A549 (cell line): ENCODE results near the gene EXOC5. TPM values are rescaled to one million over a fixed set of nuclear protein-coding genes. Genes with fewer than 3 reads are reported as not detected.

Source experiments
- ATAC-seq, 2 experiments: fragments of 200-7000 bp in 1 of 2; fragments of >200 bp in 1 of 2; cut with Nextera tagmentation in 1 of 2; cut with Tn5 transposase in 1 of 2; 3 replicates each; pipeline versions ENCODE4 v1.8.0 to v1.9.1; 2018 to 2020; ENCODE audit warnings: mild to moderate bottlenecking in 1 of 2, moderate library complexity in 1 of 2
- CTCF ChIA-PET: fragments of 300-600 bp; sonication (Branson Sonifier 250); formaldehyde crosslinking; extraction: SDS; loops from one replicate; lab custom pipeline; 2021; ENCODE audit warnings: antibody characterized with exemption, inconsistent platforms; lab: Yijun Ruan, JAX
- POLR2A ChIA-PET: fragments of 350-600 bp; formaldehyde crosslinking; extraction: SDS; loops from one replicate; lab custom pipeline; 2021; ENCODE audit warnings: antibody characterized with exemption, inconsistent platforms; lab: Yijun Ruan, JAX
- DNase-seq, 2 experiments: peaks; one replicate each; pipeline versions ENCODE4 v3.0.0 to v3.0.0-alpha.2; 2011 to 2016; ENCODE audit warnings: low read depth in 1 of 2, low spot score in 1 of 2
- FAIRE-seq: peaks from 2 replicates; lab custom pipeline; 2011; peaks lifted over from hg19 to GRCh38; lab: Jason Lieb, UNC
- H3K27ac ChIP-seq, 2 experiments: fragments of >200 bp; sonication (Bioruptor Twin); formaldehyde crosslinking; 3 replicates each; pipeline ENCODE4 v1.5.1; 2016 to 2017
- H3K4me1 ChIP-seq: fragments of >200 bp; sonication (Bioruptor Twin); formaldehyde crosslinking; 3 replicates; pipeline ENCODE4 v1.6.1; 2016
- H3K4me2 ChIP-seq: fragments of >200 bp; sonication (Bioruptor Twin); formaldehyde crosslinking; 3 replicates; pipeline ENCODE4 v1.6.1; 2016
- H3K4me3 ChIP-seq: fragments of >200 bp; sonication (Bioruptor Twin); formaldehyde crosslinking; 3 replicates; pipeline ENCODE4 v1.5.1; 2016
- H3K9me3 ChIP-seq: fragments of >200 bp; sonication (Bioruptor Twin); formaldehyde crosslinking; 3 replicates; pipeline ENCODE4 v1.6.1; 2016
- CBX8 ChIP-seq: fragments of 200-600 bp; sonication (generic); IDR thresholded peaks from 2 replicates; pipeline ENCODE4 v1.6.1; 2016
- EHF ChIP-seq: fragments of 250-450 bp; sonication (Bioruptor Pico); IDR thresholded peaks from 2 replicates; pipeline ENCODE4 v1.5.0; 2020; ENCODE audit warnings: mild to moderate bottlenecking
- ELK1 ChIP-seq: fragments of 150-350 bp; IDR thresholded peaks from 2 replicates; pipeline ENCODE4 v1.6.1; 2014; ENCODE audit warnings: low read depth, mild to moderate bottlenecking, low read length
- HES2 ChIP-seq: fragments of >200 bp; sonication (Bioruptor Twin); formaldehyde crosslinking; IDR thresholded peaks from 2 replicates; pipeline ENCODE4 v1.6.1; 2016
- HEYL ChIP-seq: fragments of 250-450 bp; sonication (Bioruptor Pico); IDR thresholded peaks from 2 replicates; pipeline ENCODE4 v1.8.0; 2021; ENCODE audit warnings: mild to moderate bottlenecking, moderate library complexity
- HMGXB4 ChIP-seq: fragments of 250-450 bp; sonication (Bioruptor Pico); IDR thresholded peaks from 2 replicates; pipeline ENCODE4 v1.5.0; 2021; ENCODE audit warnings: mild to moderate bottlenecking, moderate library complexity, borderline replicate concordance
- HOXB13 ChIP-seq: fragments of 250-450 bp; sonication (Bioruptor Pico); IDR thresholded peaks from 2 replicates; pipeline ENCODE4 v1.5.0; 2020; ENCODE audit warnings: low read depth, mild to moderate bottlenecking, moderate library complexity
- MAFK ChIP-seq: fragments of 450-650 bp; IDR thresholded peaks from 2 replicates; pipeline ENCODE4 v1.6.1; 2014; ENCODE audit not compliant: partially characterized antibody
- NFE2L2 ChIP-seq: fragments of 150-350 bp; conservative IDR thresholded peaks from 2 replicates; pipeline ENCODE4 v1.6.1; 2014; ENCODE audit warnings: low read length
- NPAS2 ChIP-seq: fragments of 250-450 bp; sonication (Bioruptor Pico); IDR thresholded peaks from 2 replicates; pipeline ENCODE4 v1.8.0; 2022; ENCODE audit warnings: mild to moderate bottlenecking, moderate library complexity, borderline replicate concordance
- POLR2A ChIP-seq: IDR thresholded peaks from 2 replicates; pipeline ENCODE4 v1.6.1; 2012; ENCODE audit warnings: mild to moderate bottlenecking, low read length
- POLR2AphosphoS2 ChIP-seq: conservative IDR thresholded peaks from 2 replicates; pipeline ENCODE4 v1.6.1; 2012; ENCODE audit warnings: low read length, improper control_type of control experiment, inconsistent platforms
- RCOR1 ChIP-seq: fragments of 150-350 bp; IDR thresholded peaks from 2 replicates; pipeline ENCODE4 v1.6.1; 2014; ENCODE audit warnings: antibody characterized with exemption, low read length, low read depth
- RFX5 ChIP-seq: fragments of 450-650 bp; IDR thresholded peaks from 2 replicates; pipeline ENCODE4 v1.7.1; 2014; ENCODE audit warnings: antibody characterized with exemption, mild to moderate bottlenecking, moderate library complexity
- SREBF2 ChIP-seq: fragments of 450-650 bp; IDR thresholded peaks from 2 replicates; pipeline ENCODE4 v1.6.1; 2014; ENCODE audit warnings: mild to moderate bottlenecking, moderate library complexity
- TFCP2L1 ChIP-seq: fragments of 250-450 bp; sonication (Bioruptor Pico); IDR thresholded peaks from 2 replicates; pipeline ENCODE4 v1.5.0; 2021; ENCODE audit warnings: mild to moderate bottlenecking
- TP53 ChIP-seq: fragments of 250-450 bp; sonication (Bioruptor Pico); IDR thresholded peaks from 2 replicates; pipeline ENCODE4 v1.5.0; 2021; ENCODE audit warnings: mild to moderate bottlenecking, moderate library complexity
- WGBS: methylation state at CpG from one replicate; pipeline ENCODE4 v1.1.6; 2017; ENCODE audit errors: missing lambda C conversion rate; 5-methylcytosine and 5-hydroxymethylcytosine counted together
- polyA plus RNA-seq, 4 experiments: library from polyadenylated mRNA; depleted of rRNA in 3 of 4; stranded (reverse); fragments of >200 nt; fragmentation: RNase III in 1 of 4; extraction: RNeasy Plus Mini Kit Qiagen cat#74134 plus additional on column Dnase treatment in 1 of 4; gene quantifications; 2 replicates in 3 of 4; 3 replicates in 1 of 4; pipeline ENCODE4 v1.2.3, GENCODE V29; 2011 to 2017

The EXOC5 gene
- polyA plus RNA-seq, 2 of the 4 experiments (the other 2 are of a cell fraction): 30.4 to 64.6 TPM

GRCh38 chr14:57153286-57153685, 115.4 kb downstream of the EXOC5 start:
- FAIRE-seq (no peak), ATAC-seq (no peak), DNase-seq (no peak)
- H3K4me2 ChIP-seq: no peak overlapping the region
- WGBS: 60% methylated on average over 4 of the region's 4 CpGs
- H3K4me1 ChIP-seq: no peaks in the 10 kb centered on the region
- no peak overlapping the region for H3K4me3 ChIP-seq
- no peak for TF ChIP-seq TP53 (CRISPR knock-in tag)
- no peak for TF ChIP-seq TFCP2L1 (CRISPR knock-in tag)
- TF ChIP-seq EHF: no peak
- no peak for TF ChIP-seq POLR2A
- TF ChIP-seq HMGXB4 (CRISPR knock-in tag): no peak
- no peak for TF ChIP-seq RFX5
- TF ChIP-seq NPAS2 (CRISPR knock-in tag): no peak
- no peak for TF ChIP-seq HEYL (CRISPR knock-in tag)
- no peak for TF ChIP-seq HES2
- no peak for TF ChIP-seq POLR2AphosphoS2
- no peak for TF ChIP-seq MAFK
- no peak for TF ChIP-seq SREBF2
- TF ChIP-seq CBX8: no peak
- TF ChIP-seq NFE2L2: no peak
- no peak for TF ChIP-seq HOXB13 (CRISPR knock-in tag)
- TF ChIP-seq RCOR1: no peak
- TF ChIP-seq ELK1: no peak
- no peak overlapping the region for H3K27ac ChIP-seq
- CTCF ChIA-PET: no interaction called here
- POLR2A ChIA-PET: no interaction called here
- H3K9me3 ChIP-seq: no peaks in the 10 kb centered on the region

Other genes with a start within 250 kb of the EXOC5 start
- 36.4 and 40.6 TPM in 2 replicates for gene AP5M1, start 66 bp upstream of the EXOC5 start, polyA plus RNA-seq (2011; rRNA removed)
- gene AP5M1, start 66 bp upstream of the EXOC5 start, polyA plus RNA-seq (2017; fragmentation: RNase III; extraction: RNeasy Plus Mini Kit Qiagen cat#74134 plus additional on column Dnase treatment): 22.8 to 23.7 TPM (median 23.1 TPM) in 3 replicates
- gene NAA30, start 121.7 kb upstream of the EXOC5 start, polyA plus RNA-seq (2011; rRNA removed): 24.3 and 27.0 TPM in 2 replicates
- gene NAA30, start 121.7 kb upstream of the EXOC5 start, polyA plus RNA-seq (2017; fragmentation: RNase III; extraction: RNeasy Plus Mini Kit Qiagen cat#74134 plus additional on column Dnase treatment): 13.1 to 14.3 TPM (median 13.4 TPM) in 3 replicates
- 10.6 and 11.6 TPM in 2 replicates for gene CCDC198, start 225.0 kb upstream of the EXOC5 start, polyA plus RNA-seq (2011; rRNA removed)
- 7.1 to 8.1 TPM (median 7.8 TPM) in 3 replicates for gene CCDC198, start 225.0 kb upstream of the EXOC5 start, polyA plus RNA-seq (2017; fragmentation: RNase III; extraction: RNeasy Plus Mini Kit Qiagen cat#74134 plus additional on column Dnase treatment)